ENCODE measurements around the gene SPAG17. TPM values are rescaled to one million over a fixed set of nuclear protein-coding genes. Genes with fewer than 3 reads are reported as not detected.

SPAG17 gene
- total and polyA plus RNA-seq, 8 donors, result 1.3 to 18.3 (median 9.7) TPM

GRCh38 chr1:118018060-118018459 lies 167.0 kb downstream of the SPAG17 start:
- ATAC-seq (peak; percentile 89), DNase-seq (peak in 1 of 4 donors; percentile 24)
- Histone ChIP-seq H3K4me3 (no peak overlapping the region), H3K36me3 (no peaks in the 10 kb centered on the region), H3K9me3 (no peaks in the 10 kb centered on the region), H3K4me1 (no peaks in the 10 kb centered on the region), H3K27ac (no peak overlapping the region), H3K27me3 (no peaks in the 10 kb centered on the region)
- intact Hi-C loops (cut with DNase I), result no loop called here
- TF ChIP-seq CTCF (IDR thresholded peaks at IDR 0.05), result no peak

GRCh38 chr1:118013938-118014337 lies 171.1 kb downstream of the SPAG17 start:
- H3K36me3 ChIP-seq, result no peaks in the 10 kb centered on the region
- TF ChIP-seq CTCF (IDR thresholded peaks at IDR 0.05), result no peak
- H3K4me1 ChIP-seq, result no peaks in the 10 kb centered on the region
- DNase-seq, result no peak
- H3K9me3 ChIP-seq, result no peaks in the 10 kb centered on the region
- no peaks in the 10 kb centered on the region for H3K27me3 ChIP-seq
- ATAC-seq, result no peak
- no peak overlapping the region for H3K4me3 ChIP-seq
- no peak overlapping the region for H3K27ac ChIP-seq
- intact Hi-C loops (cut with DNase I), result no loop called here

GRCh38 chr1:118013336-118013735 lies 171.7 kb downstream of the SPAG17 start:
- TF ChIP-seq CTCF (IDR thresholded peaks at IDR 0.05), result no peak
- Histone ChIP-seq H3K4me3 (no peak overlapping the region), H3K36me3 (no peaks in the 10 kb centered on the region), H3K27me3 (no peaks in the 10 kb centered on the region), H3K27ac (no peak overlapping the region), H3K9me3 (no peaks in the 10 kb centered on the region), H3K4me1 (no peaks in the 10 kb centered on the region)
- intact Hi-C loops (cut with DNase I), result no loop called here
- ATAC-seq (no peak), DNase-seq (no peak)

- intact Hi-C loops (cut with DNase I), result no loop called here
- TF ChIP-seq CTCF (IDR thresholded peaks at IDR 0.05), result no peak
- DNase-seq (peak in 1 of 4 donors; percentile 35), ATAC-seq (no peak)
- Histone ChIP-seq H3K4me3 (no peak overlapping the region), H3K36me3 (no peaks in the 10 kb centered on the region), H3K27ac (no peak overlapping the region), H3K9me3 (no peaks in the 10 kb centered on the region), H3K27me3 (no peaks in the 10 kb centered on the region), H3K4me1 (no peaks in the 10 kb centered on the region)
These were observed 172.4 kb downstream of the SPAG17 start for GRCh38 chr1:118012515-118013124.

GRCh38 chr1:118008011-118008410 lies 177.0 kb downstream of the SPAG17 start:
- Histone ChIP-seq H3K4me1 (no peaks in the 10 kb centered on the region), H3K27ac (no peak overlapping the region), H3K27me3 (no peaks in the 10 kb centered on the region), H3K36me3 (no peaks in the 10 kb centered on the region), H3K9me3 (no peaks in the 10 kb centered on the region), H3K4me3 (no peak overlapping the region)
- no peak for TF ChIP-seq CTCF (IDR thresholded peaks at IDR 0.05)
- no peak for ATAC-seq
- intact Hi-C loops (cut with DNase I), result no loop called here
- DNase-seq, result peak in 1 of 4 donors; percentile 28
